SK-N-SH (cell line): ENCODE results near the gene TNFAIP3. TPM values are rescaled to one million over a fixed set of nuclear protein-coding genes. Genes with fewer than 3 reads are reported as not detected.
"Not testable (repeated sequence)": the region's sequence is repeated elsewhere in the genome, so short reads cannot be mapped to it uniquely, and the experiment has no call there.

Experiments used
- CTCF ChIA-PET: fragments of 300-600, 350-600 bp; formaldehyde crosslinking; extraction: SDS; loops from one replicate; lab custom pipeline; 2021; lab: Yijun Ruan, JAX
- POLR2A ChIA-PET: fragments of 350-600 bp; sonication (Branson Sonifier 250); formaldehyde crosslinking; extraction: SDS; loops from one replicate; lab custom pipeline; 2020; ENCODE audit warnings: antibody characterized with exemption, inconsistent platforms; lab: Yijun Ruan, JAX
- DNase-seq: peaks from one replicate; pipeline ENCODE4 v3.0.0; 2012
- H2AFZ ChIP-seq: fragments of 200-600 bp; sonication (generic); 2 replicates; pipeline ENCODE4 v1.8.1; 2016; ENCODE audit warnings: antibody characterized with exemption, mild to moderate bottlenecking, low read depth
- H3F3A ChIP-seq: fragments of 200-600 bp; sonication (generic); replicated peaks from 2 replicates; pipeline ENCODE3; 2016; ENCODE audit warnings: antibody characterized with exemption, mild to moderate bottlenecking; ENCODE audit not compliant: insufficient read depth
- H3K27ac ChIP-seq, 2 experiments: fragments of 200-500 bp in 1 of 2; fragments of 200-600 bp in 1 of 2; sonication (Bioruptor generic) in 1 of 2; sonication (generic), shearing (Covaris generic) in 1 of 2; 2 replicates each; pipeline versions ENCODE4 v1.5.1 to v1.6.1; 2014 to 2016; ENCODE audit warnings: low read depth in 2 of 2, inconsistent platforms in 1 of 2, low read length in 1 of 2, mild to moderate bottlenecking in 1 of 2, mixed read lengths in 1 of 2
- H3K27me3 ChIP-seq: fragments of 200-600 bp; sonication (generic), shearing (Covaris generic); 2 replicates; pipeline ENCODE4 v1.6.1; 2016; ENCODE audit warnings: mixed run types; ENCODE audit not compliant: insufficient read depth
- H3K36me3 ChIP-seq, 2 experiments: fragments of 200-500 bp in 1 of 2; fragments of 200-600 bp in 1 of 2; sonication (Bioruptor generic) in 1 of 2; sonication (generic) in 1 of 2; replicated peaks in 1 of 2; 2 replicates each; pipeline versions ENCODE3 to v1.5.1; 2014 to 2016; ENCODE audit warnings: low read length in 1 of 2, mild to moderate bottlenecking in 1 of 2; ENCODE audit not compliant: insufficient read depth in 2 of 2, control insufficient read depth in 1 of 2
- H3K4me1 ChIP-seq, 2 experiments: fragments of 200-500 bp in 1 of 2; fragments of 200-600 bp in 1 of 2; sonication (Bioruptor generic) in 1 of 2; sonication (generic), shearing (Covaris generic) in 1 of 2; 2 replicates each; pipeline versions ENCODE4 v1.5.1 to v1.6.1; 2014 to 2016; ENCODE audit warnings: low read depth in 1 of 2, low read length in 1 of 2, mixed run types in 1 of 2; ENCODE audit not compliant: insufficient read depth in 2 of 2, control insufficient read depth in 1 of 2
- H3K4me2 ChIP-seq: fragments of 200-600 bp; sonication (generic), shearing (Covaris generic); 2 replicates; pipeline ENCODE4 v1.6.1; 2017; ENCODE audit warnings: mixed run types
- H3K4me3 ChIP-seq, 2 experiments: fragments of 200-500 bp in 1 of 2; fragments of 200-600 bp in 1 of 2; sonication (Bioruptor generic) in 1 of 2; sonication (generic), shearing (Covaris generic) in 1 of 2; 2 replicates each; pipeline versions ENCODE4 v1.5.1 to v1.8.1; 2014 to 2016; ENCODE audit warnings: low read depth in 2 of 2, inconsistent platforms in 1 of 2, low read length in 1 of 2, mild to moderate bottlenecking in 1 of 2, mixed read lengths in 1 of 2, moderate library complexity in 1 of 2
- H3K79me2 ChIP-seq: fragments of 200-600 bp; sonication (generic); 2 replicates; pipeline ENCODE4 v1.8.1; 2017; ENCODE audit warnings: mild to moderate bottlenecking; ENCODE audit not compliant: insufficient read depth
- H3K9ac ChIP-seq: fragments of 200-600 bp; sonication (generic); 2 replicates; pipeline ENCODE4 v1.6.1; 2017; ENCODE audit warnings: mixed run types
- H3K9me2 ChIP-seq: fragments of 200-600 bp; sonication (generic); 2 replicates; pipeline ENCODE4 v1.6.1; 2017; ENCODE audit warnings: mixed run types
- H3K9me3 ChIP-seq: fragments of 200-600 bp; sonication (generic); 2 replicates; pipeline ENCODE4 v1.6.1; 2017; ENCODE audit warnings: mixed run types, mild to moderate bottlenecking, moderate library complexity
- H4K20me1 ChIP-seq: fragments of 200-600 bp; sonication (generic); 2 replicates; pipeline ENCODE4 v1.6.1; 2017; ENCODE audit warnings: mild to moderate bottlenecking, mixed run types; ENCODE audit not compliant: insufficient read depth
- ELF1 ChIP-seq: IDR thresholded peaks from 2 replicates; pipeline ENCODE4 v1.4.0; 2012
- EP300 ChIP-seq, 2 experiments: IDR thresholded peaks; 2 replicates each; pipeline versions ENCODE4 v1.4.0 to v1.6.1; 2012; ENCODE audit warnings: borderline replicate concordance in 1 of 2, low read depth in 1 of 2, low read length in 1 of 2
- FOXJ3 ChIP-seq: sonication (generic); formaldehyde crosslinking; IDR thresholded peaks from 2 replicates; pipeline ENCODE4 v1.5.1; 2020; ENCODE audit warnings: mild to moderate bottlenecking, missing genetic modification reagents
- GABPA ChIP-seq: IDR thresholded peaks from 2 replicates; pipeline ENCODE4 v1.4.0; 2012; ENCODE audit warnings: low read depth, mild to moderate bottlenecking
- JUND ChIP-seq: IDR thresholded peaks from 2 replicates; pipeline ENCODE4 v1.4.0; 2012
- NRF1 ChIP-seq: IDR thresholded peaks from 2 replicates; pipeline ENCODE4 v1.6.1; 2012; ENCODE audit warnings: low read depth, mild to moderate bottlenecking, low read length
- SMC3 ChIP-seq: IDR thresholded peaks from 2 replicates; pipeline ENCODE4 v1.6.1; 2012; ENCODE audit warnings: low read depth, low read length, improper control_type of control experiment
- TCF12 ChIP-seq: IDR thresholded peaks from 2 replicates; pipeline ENCODE4 v1.4.0; 2012
- WGBS: methylation state at CpG from one replicate; pipeline ENCODE4 v1.1.6; 2017; ENCODE audit warnings: low lambda C conversion rate; 5-methylcytosine and 5-hydroxymethylcytosine counted together
- polyA plus RNA-seq, 3 experiments: library from polyadenylated mRNA; depleted of rRNA; stranded (reverse); fragments of >200 nt; gene quantifications; 2 replicates each; pipeline ENCODE4 v1.2.3, GENCODE V29; 2012

TNFAIP3 gene
- polyA plus RNA-seq, 1 of the 3 experiments (the other 2 are of a cell fraction) = 1.0 TPM

DNA sequence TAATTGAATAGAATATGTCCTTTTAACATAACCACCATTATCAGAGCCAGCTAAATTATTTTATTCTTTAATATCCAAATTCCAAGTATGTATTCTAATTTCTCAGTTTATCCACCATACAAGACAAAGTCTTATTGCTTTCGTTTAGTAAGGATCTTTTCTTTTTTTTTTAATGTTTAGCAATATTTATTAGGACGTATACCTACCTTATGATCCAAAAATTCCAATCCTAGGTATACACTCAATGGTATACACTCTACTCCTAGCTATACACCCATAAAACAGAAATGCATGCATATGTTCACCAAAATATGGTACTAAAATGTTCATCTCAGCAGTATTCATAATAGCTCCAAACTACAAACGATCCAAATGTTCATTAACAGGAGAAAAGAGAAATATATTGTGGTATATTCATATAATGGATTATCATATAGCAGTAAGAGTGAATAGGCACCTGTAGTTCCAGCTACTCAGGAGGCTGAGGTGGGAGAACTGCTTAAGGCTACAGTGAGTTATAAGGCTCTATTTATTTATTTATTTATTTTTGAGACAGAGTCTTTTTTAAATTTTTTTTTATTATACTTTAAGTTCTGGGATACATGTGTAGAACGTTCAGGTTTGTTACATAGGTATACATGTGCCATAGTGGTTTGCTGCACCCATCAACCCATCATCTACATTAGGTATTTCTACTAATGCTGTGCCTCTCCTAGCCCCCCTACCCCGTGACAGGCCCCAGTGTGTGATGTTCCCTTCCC, 17.3 kb downstream of the TNFAIP3 start:
- Histone ChIP-seq H3K4me1 (no peaks in the 10 kb centered on the region), H3K27me3 (no peaks in the 10 kb centered on the region), H3K9ac (no peak overlapping the region), H3F3A (no peaks in the 10 kb centered on the region), H4K20me1 (no peaks in the 10 kb centered on the region), H3K9me2 (no peaks in the 10 kb centered on the region), H3K79me2 (no peaks in the 10 kb centered on the region), H3K36me3 (no peaks in the 10 kb centered on the region), H3K27ac (no peak overlapping the region), H3K4me3 (no peak overlapping the region), H3K4me2 (no peak overlapping the region), H2AFZ (no peak overlapping the region), H3K9me3 (no peaks in the 10 kb centered on the region)
- DNase-seq = no peak
- ChIA-PET POLR2A (no interaction called here), CTCF (no interaction called here)
- 28% methylated on average over 5 of the region's 5 CpGs for WGBS
- TF ChIP-seq GABPA (no peak), JUND (no peak), NRF1 (no peak), ELF1 (no peak), FOXJ3 (no peak), EP300 (IDR thresholded peaks at IDR 0.05; ENCODE audit: borderline replicate concordance in 1 of 2, low read depth in 1 of 2, low read length in 1 of 2) (no peak), SMC3 (no peak), TCF12 (no peak)

GRCh38 chr6:137884910-137885229, 17.8 kb downstream of the TNFAIP3 start:
- H3F3A ChIP-seq, POLR2A ChIA-PET, H3K4me2 ChIP-seq, H4K20me1 ChIP-seq, H3K9ac ChIP-seq, H3K4me3 ChIP-seq, CTCF ChIA-PET, H3K79me2 ChIP-seq, H3K36me3 ChIP-seq, H3K4me1 ChIP-seq, H2AFZ ChIP-seq, H3K27ac ChIP-seq, H3K9me2 ChIP-seq, H3K27me3 ChIP-seq, H3K9me3 ChIP-seq, DNase-seq: not testable (repeated sequence)

GRCh38 chr6:137886226-137886625, 19.2 kb downstream of the TNFAIP3 start:
- H4K20me1 ChIP-seq, H3K36me3 ChIP-seq, H3K27ac ChIP-seq, H3K9me3 ChIP-seq, H3K27me3 ChIP-seq, H2AFZ ChIP-seq, H3K79me2 ChIP-seq, H3K9ac ChIP-seq, H3K4me3 ChIP-seq, H3K4me1 ChIP-seq, H3K4me2 ChIP-seq, H3F3A ChIP-seq, POLR2A ChIA-PET, DNase-seq, H3K9me2 ChIP-seq: not testable (repeated sequence)
- CTCF ChIA-PET = interaction anchor here (1.5 kb wide), 1 partner anchor 19 kb away, joined by 8 read pairs; the partner anchor contains the start of gene TNFAIP3
- WGBS = 7% methylated on average over 3 of the region's 3 CpGs
